ENCODE measurements around the gene PGAM2.

DNA sequence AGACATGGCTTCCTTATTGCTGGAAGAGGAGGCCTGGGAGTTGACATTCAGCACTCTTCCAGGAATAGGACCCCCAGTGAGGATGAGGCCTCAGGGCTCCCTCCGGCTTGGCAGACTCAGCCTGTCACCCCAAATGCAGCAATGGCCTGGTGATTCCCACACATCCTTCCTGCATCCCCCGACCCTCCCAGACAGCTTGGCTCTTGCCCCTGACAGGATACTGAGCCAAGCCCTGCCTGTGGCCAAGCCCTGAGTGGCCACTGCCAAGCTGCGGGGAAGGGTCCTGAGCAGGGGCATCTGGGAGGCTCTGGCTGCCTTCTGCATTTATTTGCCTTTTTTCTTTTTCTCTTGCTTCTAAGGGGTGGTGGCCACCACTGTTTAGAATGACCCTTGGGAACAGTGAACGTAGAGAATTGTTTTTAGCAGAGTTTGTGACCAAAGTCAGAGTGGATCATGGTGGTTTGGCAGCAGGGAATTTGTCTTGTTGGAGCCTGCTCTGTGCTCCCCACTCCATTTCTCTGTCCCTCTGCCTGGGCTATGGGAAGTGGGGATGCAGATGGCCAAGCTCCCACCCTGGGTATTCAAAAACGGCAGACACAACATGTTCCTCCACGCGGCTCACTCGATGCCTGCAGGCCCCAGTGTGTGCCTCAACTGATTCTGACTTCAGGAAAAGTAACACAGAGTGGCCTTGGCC, 4.3 kb downstream of the PGAM2 start:
- TF ChIP-seq EZH2 (IDR thresholded peaks at IDR 0.05; ENCODE audit: insufficient read depth, poor library complexity, severe bottlenecking) (no peak), EZH2phosphoT487 (IDR thresholded peaks at IDR 0.05; ENCODE audit: insufficient read depth, low read depth) (no peak)
